ENCODE data around the gene SLC17A5.
A peak's percentile ranks its signal among the peaks of the same experiment; 100 is the strongest.
"Not testable (repeated sequence)": the region's sequence is repeated elsewhere in the genome, so short reads cannot be mapped to it uniquely, and the experiment has no call there.

The SLC17A5 gene

DNA sequence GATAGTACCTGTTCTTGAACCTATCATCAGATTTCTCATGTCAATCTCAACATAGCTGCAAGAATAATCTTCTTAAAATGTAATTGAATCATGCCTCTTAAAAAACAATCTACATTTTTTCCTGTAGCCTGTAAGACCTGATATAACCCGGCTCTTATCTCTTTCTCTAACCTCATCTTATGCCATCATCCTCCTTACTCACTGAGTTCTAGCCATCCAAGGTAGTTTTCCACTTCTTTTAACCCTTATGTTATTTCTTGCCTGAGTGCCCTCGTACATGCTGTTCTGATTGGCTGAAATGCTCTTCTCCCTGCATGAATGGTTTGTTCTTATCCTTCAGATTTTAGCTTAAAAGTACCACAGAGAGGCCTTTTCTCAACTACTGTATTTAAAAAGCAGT, 16.4 kb downstream of the SLC17A5 start:
- H3K4me3 ChIP-seq (replicated peaks; ENCODE audit: low read depth, low read length), result no peak overlapping the region
- no peak for DNase-seq (ENCODE audit: low read depth)
- TF ChIP-seq, protein P1, sequence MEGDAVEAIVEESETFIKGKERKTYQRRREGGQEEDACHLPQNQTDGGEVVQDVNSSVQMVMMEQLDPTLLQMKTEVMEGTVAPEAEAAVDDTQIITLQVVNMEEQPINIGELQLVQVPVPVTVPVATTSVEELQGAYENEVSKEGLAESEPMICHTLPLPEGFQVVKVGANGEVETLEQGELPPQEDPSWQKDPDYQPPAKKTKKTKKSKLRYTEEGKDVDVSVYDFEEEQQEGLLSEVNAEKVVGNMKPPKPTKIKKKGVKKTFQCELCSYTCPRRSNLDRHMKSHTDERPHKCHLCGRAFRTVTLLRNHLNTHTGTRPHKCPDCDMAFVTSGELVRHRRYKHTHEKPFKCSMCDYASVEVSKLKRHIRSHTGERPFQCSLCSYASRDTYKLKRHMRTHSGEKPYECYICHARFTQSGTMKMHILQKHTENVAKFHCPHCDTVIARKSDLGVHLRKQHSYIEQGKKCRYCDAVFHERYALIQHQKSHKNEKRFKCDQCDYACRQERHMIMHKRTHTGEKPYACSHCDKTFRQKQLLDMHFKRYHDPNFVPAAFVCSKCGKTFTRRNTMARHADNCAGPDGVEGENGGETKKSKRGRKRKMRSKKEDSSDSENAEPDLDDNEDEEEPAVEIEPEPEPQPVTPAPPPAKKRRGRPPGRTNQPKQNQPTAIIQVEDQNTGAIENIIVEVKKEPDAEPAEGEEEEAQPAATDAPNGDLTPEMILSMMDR (IDR thresholded peaks at IDR 0.05; ENCODE audit: low read length, missing control alignments), result no peak

DNA sequence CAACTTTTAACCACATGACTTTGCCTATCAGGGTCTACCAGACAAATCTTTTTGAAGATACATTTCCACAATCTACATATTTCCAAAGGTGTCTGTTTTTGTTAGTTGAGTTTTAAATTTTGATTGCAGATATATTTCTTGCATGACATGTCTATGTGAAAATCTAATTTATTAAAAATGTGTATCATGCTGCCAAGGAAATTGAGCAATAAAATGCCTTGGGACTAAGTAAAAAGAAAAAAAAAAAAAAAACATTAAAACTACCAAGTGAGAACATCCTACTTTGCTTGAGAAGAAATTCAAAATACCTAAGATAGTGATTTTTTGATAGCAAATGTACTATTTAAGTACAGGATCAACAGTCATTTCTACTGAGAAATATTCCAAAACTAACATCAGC, 17.7 kb downstream of the SLC17A5 start:
- no peak overlapping the region for H3K4me3 ChIP-seq (replicated peaks; ENCODE audit: low read depth, low read length)
- DNase-seq (ENCODE audit: low read depth), result peak; percentile 32
- TF ChIP-seq, protein P1 (IDR thresholded peaks at IDR 0.05; ENCODE audit: low read length, missing control alignments), result no peak

DNA sequence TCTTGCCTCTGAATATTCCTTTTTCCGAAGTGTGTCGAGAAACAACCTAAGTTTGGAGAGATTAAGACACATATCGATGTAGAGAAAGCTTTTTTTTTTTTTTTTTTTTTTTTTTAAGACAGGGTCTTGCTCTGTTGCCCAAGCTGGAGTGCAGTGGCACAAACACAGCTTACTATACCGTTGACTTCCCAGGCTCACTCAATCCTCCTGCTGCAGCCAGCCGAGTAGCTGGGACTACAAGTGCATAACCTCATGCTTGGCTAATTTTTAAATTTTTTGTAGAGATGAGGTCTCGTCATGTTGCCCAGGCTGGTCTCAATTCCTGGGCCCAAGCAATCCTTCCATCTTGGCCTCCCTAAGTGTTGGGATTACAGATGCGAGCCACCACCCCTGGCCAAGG, 21.4 kb downstream of the SLC17A5 start:
- TF ChIP-seq, protein P1 (IDR thresholded peaks at IDR 0.05; ENCODE audit: low read length, missing control alignments), result no peak
- DNase-seq (ENCODE audit: low read depth), result no peak
- no peak overlapping the region for H3K4me3 ChIP-seq (replicated peaks; ENCODE audit: low read depth, low read length)

DNA sequence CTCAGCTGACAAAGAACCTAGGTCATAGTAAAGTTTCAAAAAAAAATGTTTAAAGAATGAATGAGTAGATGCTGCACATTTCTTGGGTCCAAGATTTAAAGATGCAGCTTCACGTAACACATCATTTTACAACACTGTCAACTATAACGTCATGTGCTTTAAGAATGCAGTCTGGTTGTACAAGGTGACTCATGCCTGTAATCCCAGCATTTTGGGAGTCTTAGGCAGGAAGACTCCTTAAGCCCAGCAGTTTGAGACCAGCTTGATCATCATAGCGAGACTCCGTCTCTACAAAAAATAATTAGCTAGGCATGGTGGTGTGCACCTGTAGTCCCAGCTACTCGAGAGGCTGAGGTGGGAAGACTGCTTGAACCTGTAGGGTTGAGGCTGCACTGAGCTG, 21.9 kb downstream of the SLC17A5 start:
- no peak overlapping the region for H3K4me3 ChIP-seq (replicated peaks; ENCODE audit: low read depth, low read length)
- TF ChIP-seq, protein P1 (IDR thresholded peaks at IDR 0.05; ENCODE audit: low read length, missing control alignments), result no peak
- DNase-seq (ENCODE audit: low read depth), result no peak

DNA sequence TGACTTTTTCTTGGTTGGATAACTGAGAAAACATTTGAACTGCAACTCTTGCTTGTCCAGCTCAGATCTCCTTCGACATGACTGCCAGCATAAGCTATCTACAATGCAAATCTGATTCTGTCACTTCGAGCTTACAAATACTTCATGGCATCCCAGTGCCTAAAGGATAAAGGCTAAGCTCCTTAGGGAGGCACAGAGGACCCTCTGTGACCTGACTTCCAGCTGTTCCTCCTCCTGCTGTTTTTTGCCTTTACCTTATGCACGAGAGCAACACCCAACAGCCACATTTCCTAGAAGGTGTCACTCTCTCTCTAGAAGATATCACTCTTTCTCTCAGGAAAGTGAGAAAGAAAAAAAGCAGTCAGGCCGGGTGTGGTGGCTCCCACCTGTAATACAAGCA, 23.4 kb downstream of the SLC17A5 start:
- no peak for DNase-seq (ENCODE audit: low read depth)
- H3K4me3 ChIP-seq (replicated peaks; ENCODE audit: low read depth, low read length), result no peak overlapping the region
- TF ChIP-seq, protein P1 (IDR thresholded peaks at IDR 0.05; ENCODE audit: low read length, missing control alignments), result no peak

DNA sequence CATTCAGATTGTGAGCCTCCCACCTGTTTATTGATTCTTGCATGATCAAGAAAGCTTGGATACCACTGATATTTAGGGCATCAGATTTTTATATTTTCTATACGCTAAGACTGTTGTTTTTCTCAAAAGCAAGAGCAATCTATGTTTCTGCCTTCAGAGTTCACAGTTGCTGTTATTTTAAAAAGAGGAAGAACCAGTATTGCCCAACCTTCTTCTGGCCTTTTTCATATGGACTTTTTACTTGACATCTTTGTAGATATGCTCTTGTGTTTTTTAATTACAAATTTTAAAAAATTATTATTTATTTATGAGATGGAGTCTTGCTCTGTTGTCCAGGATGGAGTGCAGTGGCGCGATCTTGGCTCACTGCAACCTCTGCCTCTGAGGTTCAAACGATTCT, 28.9 kb downstream of the SLC17A5 start:
- no peak overlapping the region for H3K4me3 ChIP-seq (replicated peaks; ENCODE audit: low read depth, low read length)
- DNase-seq (ENCODE audit: low read depth), result no peak
- TF ChIP-seq, protein P1 (IDR thresholded peaks at IDR 0.05; ENCODE audit: low read length, missing control alignments), result no peak

DNA sequence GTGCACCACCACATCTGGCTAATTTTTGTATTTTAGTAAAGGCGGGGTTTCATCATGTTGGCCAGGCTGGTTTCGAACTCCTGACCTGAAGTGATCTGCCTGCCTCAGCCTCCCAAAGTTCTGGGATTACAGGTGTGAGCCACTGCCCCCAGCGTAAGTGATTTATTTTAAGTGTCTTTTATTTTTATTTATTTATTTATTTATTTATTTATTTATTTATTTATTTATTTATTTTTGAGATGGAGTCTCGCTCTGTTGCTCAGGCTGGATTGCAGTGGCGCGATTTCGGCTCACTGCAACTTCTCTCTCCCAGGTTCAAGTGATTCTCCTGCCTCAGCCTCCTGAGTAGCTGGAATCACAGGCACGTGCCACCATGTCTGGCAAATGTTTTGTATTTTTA, 30.3 kb downstream of the SLC17A5 start:
- DNase-seq (ENCODE audit: low read depth); H3K4me3 ChIP-seq (replicated peaks; ENCODE audit: low read depth, low read length): not testable (repeated sequence)

DNA sequence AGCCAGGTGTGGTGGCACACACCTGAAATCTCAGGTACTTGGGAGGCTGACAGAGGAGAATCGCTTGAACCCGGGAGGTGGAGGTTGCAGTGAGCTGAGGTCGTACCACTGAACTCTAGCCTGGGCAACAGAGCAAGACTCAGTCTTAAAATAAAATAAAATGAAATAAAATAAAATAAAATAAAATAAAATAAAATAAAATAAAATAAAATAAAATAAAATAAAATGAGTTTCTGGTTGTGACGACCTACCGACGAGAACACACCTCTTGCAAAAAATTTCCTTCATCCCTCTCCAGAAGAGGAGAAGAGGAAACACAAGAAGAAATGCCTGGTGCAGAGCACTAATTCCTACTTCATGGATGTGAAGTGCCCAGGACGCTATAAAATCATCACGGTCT, 35.7 kb downstream of the SLC17A5 start:
- not testable (repeated sequence) for DNase-seq (ENCODE audit: low read depth); H3K4me3 ChIP-seq (replicated peaks; ENCODE audit: low read depth, low read length)

Data from fibroblast of pulmonary artery (primary cell).